ENCODE results near the gene TBCEL.
"Not testable (repeated sequence)": the region's sequence is repeated elsewhere in the genome, so short reads cannot be mapped to it uniquely, and the experiment has no call there.

The TBCEL gene

DNA sequence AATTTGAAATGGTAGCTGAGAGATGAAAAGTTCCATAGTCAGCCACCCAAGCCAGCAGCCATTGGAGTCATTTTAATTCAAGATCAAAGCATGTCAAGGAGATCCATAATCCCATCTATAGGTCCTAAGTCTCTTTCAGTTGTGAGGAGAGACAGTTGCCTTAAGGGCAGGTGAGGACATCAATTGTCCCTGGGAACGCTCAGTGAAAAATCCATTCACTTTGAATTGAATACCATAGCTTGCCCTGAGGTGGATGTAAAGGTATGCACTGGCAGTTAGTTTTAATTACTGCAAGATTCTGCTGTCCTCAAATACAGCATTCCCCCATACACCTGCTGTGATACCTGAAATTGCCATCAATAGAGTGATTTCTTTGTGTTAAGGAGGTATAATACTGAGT, 25.3 kb upstream of the TBCEL start:
- no peak for DNase-seq (ENCODE audit: low read depth in 2 of 2)
- TF ChIP-seq CTCF (IDR thresholded peaks at IDR 0.05; ENCODE audit: low read depth, low read length): no peak
- no peak overlapping the region for H3K4me3 ChIP-seq (replicated peaks in 1 of 2; ENCODE audit: low read depth in 2 of 2, low read length in 2 of 2)

GRCh38 chr11:121004206-121004840, 19.6 kb upstream of the TBCEL start:
- no peak for TF ChIP-seq CTCF (IDR thresholded peaks at IDR 0.05; ENCODE audit: low read depth, low read length)
- DNase-seq (ENCODE audit: low read depth in 2 of 2): no peak
- H3K4me3 ChIP-seq (replicated peaks in 1 of 2; ENCODE audit: low read depth in 2 of 2, low read length in 2 of 2): no peak overlapping the region

GRCh38 chr11:121006922-121007321, 17.0 kb upstream of the TBCEL start:
- no peak for DNase-seq (ENCODE audit: low read depth in 2 of 2)
- TF ChIP-seq CTCF (IDR thresholded peaks at IDR 0.05; ENCODE audit: low read depth, low read length): no peak
- H3K4me3 ChIP-seq (replicated peaks in 1 of 2; ENCODE audit: low read depth in 2 of 2, low read length in 2 of 2): no peak overlapping the region

- TF ChIP-seq CTCF (IDR thresholded peaks at IDR 0.05; ENCODE audit: low read depth, low read length): no peak
- H3K4me3 ChIP-seq (replicated peaks in 1 of 2; ENCODE audit: low read depth in 2 of 2, low read length in 2 of 2): no peak overlapping the region
- DNase-seq (ENCODE audit: low read depth in 2 of 2): no peak
Measured at GRCh38 chr11:121008551-121008950, 15.4 kb upstream of the TBCEL start.

DNA sequence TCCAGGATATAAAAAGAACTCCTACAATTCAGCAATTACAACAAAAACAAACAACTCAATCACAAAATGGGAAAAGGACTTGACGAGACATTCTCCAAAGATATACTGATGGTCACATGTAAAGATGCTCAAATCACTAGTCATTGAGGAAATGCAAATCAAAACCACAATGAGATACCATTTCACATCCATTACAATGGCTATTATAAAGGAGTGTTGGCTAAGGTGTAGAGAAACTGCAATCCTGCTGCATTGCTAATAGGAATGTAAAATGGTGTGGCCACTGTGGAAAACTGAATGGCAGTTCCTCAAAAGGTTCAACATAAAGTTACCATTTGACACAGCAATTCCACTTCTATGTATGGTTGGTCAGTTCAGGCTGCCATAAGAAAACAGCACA, 11.8 kb upstream of the TBCEL start:
- TF ChIP-seq CTCF (IDR thresholded peaks at IDR 0.05; ENCODE audit: low read depth, low read length): no peak
- no peak overlapping the region for H3K4me3 ChIP-seq (replicated peaks in 1 of 2; ENCODE audit: low read depth in 2 of 2, low read length in 2 of 2)
- DNase-seq (ENCODE audit: low read depth in 2 of 2): no peak

DNA sequence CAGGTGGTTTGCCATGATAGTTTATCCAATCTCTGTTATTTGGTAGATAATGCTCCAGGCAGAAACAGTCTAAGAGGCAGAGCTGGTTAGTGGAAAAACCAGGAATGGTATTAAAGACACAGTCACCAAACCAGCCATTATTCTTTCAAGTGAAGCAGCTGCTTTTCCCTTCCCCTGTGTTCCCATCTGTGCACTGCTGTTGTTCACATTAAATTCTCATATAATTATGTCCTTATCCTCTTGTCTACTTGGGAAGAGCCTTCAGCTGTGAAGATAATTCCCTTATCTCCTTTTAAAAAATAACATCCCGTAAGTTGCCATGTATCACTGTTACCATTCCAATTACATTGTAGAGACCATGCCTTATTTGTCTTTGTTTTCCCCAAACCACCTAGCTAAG, 5.2 kb upstream of the TBCEL start:
- TF ChIP-seq CTCF (IDR thresholded peaks at IDR 0.05; ENCODE audit: low read depth, low read length): no peak
- H3K4me3 ChIP-seq (replicated peaks in 1 of 2; ENCODE audit: low read depth in 2 of 2, low read length in 2 of 2): no peak overlapping the region
- no peak for DNase-seq (ENCODE audit: low read depth in 2 of 2)

DNA sequence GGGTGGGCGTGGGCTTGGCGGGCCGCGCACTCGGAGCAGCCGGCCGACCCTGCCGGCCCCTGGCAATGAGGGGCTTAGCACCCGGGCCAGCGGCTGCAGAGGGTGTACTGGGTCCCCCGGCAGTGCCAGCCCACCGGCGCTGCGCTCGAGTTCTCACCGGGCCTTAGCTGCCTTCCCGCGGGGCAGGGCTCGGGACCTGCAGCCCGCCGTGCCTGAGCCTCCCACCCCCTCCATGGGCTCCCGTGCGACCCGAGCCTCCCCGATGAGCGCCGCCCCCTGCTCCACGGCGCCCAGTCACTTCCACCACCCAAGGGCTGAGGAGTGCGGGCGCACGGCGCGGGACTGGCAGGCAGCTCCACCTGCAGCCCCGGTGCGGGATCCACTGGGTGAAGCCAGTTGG, 2.2 kb upstream of the TBCEL start:
- not testable (repeated sequence) for H3K4me3 ChIP-seq (replicated peaks in 1 of 2; ENCODE audit: low read depth in 2 of 2, low read length in 2 of 2); DNase-seq (ENCODE audit: low read depth in 2 of 2)

Data from cardiac fibroblast (primary cell).